Activated naive CD4-positive, alpha-beta T cell treated with anti-CD3 and anti-CD28 coated beads, Interleukin-2, amount 10 ng/mL, durations not matched to agents 5 hours and 36 hours (primary cell): Measurements from ENCODE around the gene C1orf198. TPM values are rescaled to one million over a fixed set of nuclear protein-coding genes. Genes with fewer than 3 reads are reported as not detected.

Experiments
- total RNA-seq, 2 experiments: library from RNA; stranded (reverse); gene quantifications; one replicate each; pipeline ENCODE4 v1.2.3, GENCODE V29; 2021

Gene C1orf198
- 1 to 10 TPM; 1.7 to 1.8 TPM for total RNA-seq

GRCh38 chr1:230867903-230868735, at the start of gene C1orf198:
C1orf198 (minus strand) TSS chr1:230868521; CDS start chr1:230868512, 9 bp downstream.

Other genes with a start within 250 kb of the C1orf198 start
- 10 to 100 TPM; 25.8 to 29.4 TPM for gene COG2, start 226.0 kb downstream of the C1orf198 start, total RNA-seq
- not detected for gene AGT, start 154.4 kb downstream of the C1orf198 start, total RNA-seq
- gene CAPN9, start 121.1 kb downstream of the C1orf198 start, total RNA-seq, result not detected
- 10 to 100 TPM; 45.5 to 47.0 TPM for gene TTC13, start 110.3 kb upstream of the C1orf198 start, total RNA-seq
- gene ARV1, start 110.6 kb upstream of the C1orf198 start, total RNA-seq, result 10 to 100 TPM; 12.5 to 13.1 TPM
- gene FAM89A, start 171.7 kb upstream of the C1orf198 start, total RNA-seq, result 1 to 10 TPM; 5.1 to 8.6 TPM